ENCODE data around the gene FCRL5.
"Not testable (repeated sequence)": the region's sequence is repeated elsewhere in the genome, so short reads cannot be mapped to it uniquely, and the experiment has no call there.

GRCh38 chr1:157486400-157486799, 65.9 kb downstream of the FCRL5 start:
- TF ChIP-seq POLR2A, POLR2AphosphoS5, SPI1, TAF1 (IDR thresholded peaks at IDR 0.05; ENCODE audit: low read depth, low read length): not testable (repeated sequence)

Measured in GM12891 (cell line).